ENCODE measurements around the gene ANKRD16. TPM values are rescaled to one million over a fixed set of nuclear protein-coding genes. Genes with fewer than 3 reads are reported as not detected.

Gene ANKRD16
- total RNA-seq, 4 donors from 2014 or later: 8.0 to 19.8 (median 13.1) TPM

- TF ChIP-seq POLR2A (IDR thresholded peaks at IDR 0.05) (no peak), CTCF (IDR thresholded peaks at IDR 0.05) (no peak)
- H3K27ac ChIP-seq: no peak overlapping the region
- no peaks in the 10 kb centered on the region for H3K4me1 ChIP-seq
- no peaks in the 10 kb centered on the region for H3K9me3 ChIP-seq
- H3K27me3 ChIP-seq: no peaks in the 10 kb centered on the region
- H3K36me3 ChIP-seq: peaks cover 93 to 94% of the 10 kb centered on the region in 2 donors
- DNase-seq: no peak
- intact Hi-C loops (cut with DNase I): no loop called here
- 92 to 97% methylated on average over 5 of the region's 5 CpGs for WGBS, 2 donors
- no peak overlapping the region for H3K4me3 ChIP-seq (replicated peaks in 1 of 3)
Measured at GRCh38 chr10:5921746-5922145, 32.1 kb upstream of the ANKRD16 start.

GRCh38 chr10:5919568-5919967, 29.9 kb upstream of the ANKRD16 start:
- no peak for DNase-seq
- Histone ChIP-seq H3K4me1 (no peaks in the 10 kb centered on the region), H3K4me3 (replicated peaks in 1 of 3) (no peak overlapping the region), H3K36me3 (peaks cover 93 to 94% of the 10 kb centered on the region in 2 donors), H3K27ac (no peak overlapping the region), H3K27me3 (no peaks in the 10 kb centered on the region), H3K9me3 (no peaks in the 10 kb centered on the region)
- WGBS, 2 donors: 96% methylated on average over 7 of the region's 7 CpGs
- TF ChIP-seq POLR2A (IDR thresholded peaks at IDR 0.05): no peak
- no peak for TF ChIP-seq CTCF (IDR thresholded peaks at IDR 0.05)
- intact Hi-C loops (cut with DNase I): no loop called here

- no peaks in the 10 kb centered on the region for H3K27me3 ChIP-seq
- peaks cover 93% of the 10 kb centered on the region in 2 donors for H3K36me3 ChIP-seq
- intact Hi-C loops (cut with DNase I): no loop called here
- H3K9me3 ChIP-seq: no peaks in the 10 kb centered on the region
- no peak for DNase-seq
- H3K27ac ChIP-seq: no peak overlapping the region
- no peak for TF ChIP-seq POLR2A (IDR thresholded peaks at IDR 0.05)
- no peak for TF ChIP-seq CTCF (IDR thresholded peaks at IDR 0.05)
- H3K4me3 ChIP-seq (replicated peaks in 1 of 3): no peak overlapping the region
- no peaks in the 10 kb centered on the region for H3K4me1 ChIP-seq
- WGBS, 2 donors: 97 to 98% methylated on average over 4 of the region's 4 CpGs
Measured at GRCh38 chr10:5918763-5919162, 29.1 kb upstream of the ANKRD16 start.

GRCh38 chr10:5917305-5917704, 27.6 kb upstream of the ANKRD16 start:
- Histone ChIP-seq H3K36me3 (peaks cover 92 to 93% of the 10 kb centered on the region in 2 donors), H3K4me1 (no peaks in the 10 kb centered on the region), H3K4me3 (replicated peaks in 1 of 3) (no peak overlapping the region), H3K9me3 (no peaks in the 10 kb centered on the region), H3K27ac (no peak overlapping the region), H3K27me3 (no peaks in the 10 kb centered on the region)
- TF ChIP-seq CTCF (IDR thresholded peaks at IDR 0.05): no peak
- intact Hi-C loops (cut with DNase I): no loop called here
- WGBS, 2 donors: 96 to 98% methylated on average over 13 of the region's 13 CpGs
- no peak for DNase-seq

- Histone ChIP-seq H3K4me3 (replicated peaks in 1 of 3) (no peak overlapping the region), H3K9me3 (no peaks in the 10 kb centered on the region), H3K27me3 (no peaks in the 10 kb centered on the region), H3K27ac (no peak overlapping the region), H3K4me1 (no peaks in the 10 kb centered on the region), H3K36me3 (peaks cover 85 to 88% of the 10 kb centered on the region in 2 donors)
- 96 to 98% methylated on average over 14 of the region's 14 CpGs for WGBS, 2 donors
- DNase-seq: no peak
- TF ChIP-seq CTCF (IDR thresholded peaks at IDR 0.05): no peak
- TF ChIP-seq POLR2A (IDR thresholded peaks at IDR 0.05): no peak
- intact Hi-C loops (cut with DNase I): no loop called here
Measured at GRCh38 chr10:5915451-5915850, 25.8 kb upstream of the ANKRD16 start.
